ENCODE measurements around the gene CFAP99.

DNA sequence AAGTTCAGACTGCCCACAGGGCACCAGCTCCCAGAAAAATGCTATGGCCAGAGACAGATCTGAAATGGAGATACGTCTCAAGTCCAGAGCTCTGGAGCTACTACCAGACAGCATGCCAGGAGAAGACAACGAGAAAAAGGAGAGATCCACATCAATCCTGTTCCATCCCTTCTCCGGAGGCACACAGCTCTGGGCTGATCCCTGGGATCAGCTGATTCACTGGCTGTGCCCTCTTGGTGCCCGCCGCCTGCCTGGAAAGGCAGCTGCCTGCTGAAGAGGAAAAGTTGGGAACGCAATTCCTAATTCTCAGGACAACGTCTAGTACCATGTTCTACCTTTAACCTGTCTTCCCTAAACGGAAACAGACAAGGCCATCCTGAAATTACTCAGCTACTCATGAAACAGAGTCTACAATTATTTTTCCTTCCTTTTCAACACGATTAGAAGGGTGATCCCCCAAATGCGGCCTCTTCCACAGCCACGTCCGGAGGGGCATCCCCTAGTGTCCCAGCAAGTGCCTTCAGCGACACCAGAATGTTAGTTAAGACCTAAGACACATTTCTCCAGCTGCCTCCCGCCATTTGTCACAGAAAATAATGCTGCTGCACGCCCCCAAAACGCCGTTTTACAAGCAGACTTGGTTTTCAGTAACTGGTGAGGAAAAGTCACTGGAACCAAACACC, 2.7 kb upstream of the CFAP99 start:
- TF ChIP-seq, protein P1, sequence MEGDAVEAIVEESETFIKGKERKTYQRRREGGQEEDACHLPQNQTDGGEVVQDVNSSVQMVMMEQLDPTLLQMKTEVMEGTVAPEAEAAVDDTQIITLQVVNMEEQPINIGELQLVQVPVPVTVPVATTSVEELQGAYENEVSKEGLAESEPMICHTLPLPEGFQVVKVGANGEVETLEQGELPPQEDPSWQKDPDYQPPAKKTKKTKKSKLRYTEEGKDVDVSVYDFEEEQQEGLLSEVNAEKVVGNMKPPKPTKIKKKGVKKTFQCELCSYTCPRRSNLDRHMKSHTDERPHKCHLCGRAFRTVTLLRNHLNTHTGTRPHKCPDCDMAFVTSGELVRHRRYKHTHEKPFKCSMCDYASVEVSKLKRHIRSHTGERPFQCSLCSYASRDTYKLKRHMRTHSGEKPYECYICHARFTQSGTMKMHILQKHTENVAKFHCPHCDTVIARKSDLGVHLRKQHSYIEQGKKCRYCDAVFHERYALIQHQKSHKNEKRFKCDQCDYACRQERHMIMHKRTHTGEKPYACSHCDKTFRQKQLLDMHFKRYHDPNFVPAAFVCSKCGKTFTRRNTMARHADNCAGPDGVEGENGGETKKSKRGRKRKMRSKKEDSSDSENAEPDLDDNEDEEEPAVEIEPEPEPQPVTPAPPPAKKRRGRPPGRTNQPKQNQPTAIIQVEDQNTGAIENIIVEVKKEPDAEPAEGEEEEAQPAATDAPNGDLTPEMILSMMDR (IDR thresholded peaks at IDR 0.05; ENCODE audit: borderline replicate concordance, extremely low read depth, low read length, poor library complexity, severe bottlenecking) = no peak
- no peak for TF ChIP-seq EZH2 (IDR thresholded peaks at IDR 0.05; ENCODE audit: borderline replicate concordance, low read depth, low read length, severe bottlenecking)
